Cardiac fibroblast (primary cell): ENCODE measurements around the gene LRFN2.

Source experiments
- DNase-seq, 2 donors: peaks; one replicate each; pipeline versions ENCODE4 v3.0.0 to v3.0.0-alpha.2; 2010; ENCODE audit warnings: low read depth in 2 of 2
- H3K4me3 ChIP-seq, 2 donors: replicated peaks in 1 of 2; 1 replicate in 1 of 2; 2 replicates in 1 of 2; pipeline ENCODE4 v1.5.1; 2011; ENCODE audit warnings: low read depth in 2 of 2, low read length in 2 of 2, mild to moderate bottlenecking in 2 of 2, moderate library complexity in 1 of 2
- TF ChIP-seq, protein P1 (sequence below): IDR thresholded peaks from one replicate; pipeline ENCODE4 v1.5.1; 2011; ENCODE audit warnings: low read depth, mild to moderate bottlenecking, low read length, inconsistent platforms

LRFN2 gene

DNA sequence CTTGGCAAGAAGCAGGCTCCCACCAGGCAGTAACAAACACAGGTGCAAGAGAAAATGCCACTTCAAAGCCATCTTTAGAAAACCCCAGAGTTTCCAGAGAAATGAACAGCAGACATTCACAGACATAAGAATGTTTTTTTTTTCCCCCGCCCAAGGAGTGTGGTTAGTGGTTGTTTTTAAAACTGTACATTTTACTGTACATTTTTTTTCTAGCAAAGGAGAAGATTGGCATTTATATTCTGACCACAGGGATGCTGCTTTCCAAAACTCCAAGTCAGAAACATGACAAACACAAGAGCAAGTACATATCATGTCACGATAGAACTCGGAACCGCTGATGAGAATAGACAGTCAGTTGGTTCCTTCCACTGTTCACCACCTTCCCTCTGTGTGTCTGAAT, 197.9 kb downstream of the LRFN2 start:
- TF ChIP-seq, protein P1, sequence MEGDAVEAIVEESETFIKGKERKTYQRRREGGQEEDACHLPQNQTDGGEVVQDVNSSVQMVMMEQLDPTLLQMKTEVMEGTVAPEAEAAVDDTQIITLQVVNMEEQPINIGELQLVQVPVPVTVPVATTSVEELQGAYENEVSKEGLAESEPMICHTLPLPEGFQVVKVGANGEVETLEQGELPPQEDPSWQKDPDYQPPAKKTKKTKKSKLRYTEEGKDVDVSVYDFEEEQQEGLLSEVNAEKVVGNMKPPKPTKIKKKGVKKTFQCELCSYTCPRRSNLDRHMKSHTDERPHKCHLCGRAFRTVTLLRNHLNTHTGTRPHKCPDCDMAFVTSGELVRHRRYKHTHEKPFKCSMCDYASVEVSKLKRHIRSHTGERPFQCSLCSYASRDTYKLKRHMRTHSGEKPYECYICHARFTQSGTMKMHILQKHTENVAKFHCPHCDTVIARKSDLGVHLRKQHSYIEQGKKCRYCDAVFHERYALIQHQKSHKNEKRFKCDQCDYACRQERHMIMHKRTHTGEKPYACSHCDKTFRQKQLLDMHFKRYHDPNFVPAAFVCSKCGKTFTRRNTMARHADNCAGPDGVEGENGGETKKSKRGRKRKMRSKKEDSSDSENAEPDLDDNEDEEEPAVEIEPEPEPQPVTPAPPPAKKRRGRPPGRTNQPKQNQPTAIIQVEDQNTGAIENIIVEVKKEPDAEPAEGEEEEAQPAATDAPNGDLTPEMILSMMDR = no peak
- H3K4me3 ChIP-seq = no peak overlapping the region
- DNase-seq = no peak

DNA sequence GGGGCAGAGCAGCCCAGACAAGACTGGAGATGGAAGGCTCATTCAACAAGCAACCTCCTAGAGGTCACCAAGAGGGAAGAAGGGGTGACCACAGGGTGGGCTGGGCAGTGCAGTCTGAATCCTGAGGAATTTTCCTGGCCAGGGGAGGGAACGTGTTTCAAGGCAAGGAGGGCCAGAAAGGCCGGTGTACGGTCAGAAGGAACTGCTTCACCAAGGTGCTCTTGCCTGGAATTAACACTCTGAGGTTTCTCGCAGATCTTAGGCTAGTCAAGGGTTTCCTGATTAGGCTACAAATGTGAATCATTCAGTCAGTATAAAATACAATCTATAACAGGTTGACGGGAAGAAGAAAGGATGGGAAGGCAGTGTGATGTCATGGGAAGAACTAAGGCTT, 199.3 kb downstream of the LRFN2 start:
- TF ChIP-seq, protein P1 = no peak
- no peak for DNase-seq
- no peak overlapping the region for H3K4me3 ChIP-seq

DNA sequence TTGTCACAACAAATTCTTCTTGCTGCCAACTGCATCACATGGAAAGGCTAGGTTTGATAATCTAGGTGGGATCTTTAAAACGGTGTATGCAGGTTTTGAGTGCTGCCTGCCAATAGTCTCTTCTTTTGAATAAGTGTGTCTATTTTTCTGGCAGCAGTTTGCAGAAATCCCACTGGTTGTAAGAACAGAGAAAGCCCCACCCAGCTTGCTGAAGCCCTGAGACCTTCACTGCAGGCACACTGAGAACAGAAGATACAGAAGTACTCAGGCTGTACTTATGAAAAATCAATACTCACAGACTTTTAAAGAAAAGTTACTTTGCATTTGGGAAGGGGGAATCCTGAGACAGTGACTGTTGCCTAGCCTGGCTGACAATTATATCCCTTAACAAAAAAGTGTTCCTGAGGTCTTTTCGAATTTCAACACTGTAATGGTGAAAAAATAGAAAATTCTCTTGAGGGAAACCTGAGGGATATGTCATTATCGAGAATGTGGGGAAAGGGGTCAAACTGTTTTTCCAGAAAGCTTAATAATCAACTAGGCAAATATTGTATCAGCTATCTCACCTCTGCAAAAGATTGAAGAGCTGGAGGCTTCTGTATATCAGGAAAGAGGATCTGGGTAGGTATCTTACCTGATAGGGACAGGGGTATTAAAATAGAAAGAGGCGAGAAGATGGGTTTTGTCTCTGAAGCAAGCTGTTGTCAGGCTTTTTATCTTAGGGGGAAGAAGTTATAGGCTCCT, 199.9 kb downstream of the LRFN2 start:
- no peak overlapping the region for H3K4me3 ChIP-seq
- DNase-seq = no peak
- TF ChIP-seq, protein P1 = no peak

DNA sequence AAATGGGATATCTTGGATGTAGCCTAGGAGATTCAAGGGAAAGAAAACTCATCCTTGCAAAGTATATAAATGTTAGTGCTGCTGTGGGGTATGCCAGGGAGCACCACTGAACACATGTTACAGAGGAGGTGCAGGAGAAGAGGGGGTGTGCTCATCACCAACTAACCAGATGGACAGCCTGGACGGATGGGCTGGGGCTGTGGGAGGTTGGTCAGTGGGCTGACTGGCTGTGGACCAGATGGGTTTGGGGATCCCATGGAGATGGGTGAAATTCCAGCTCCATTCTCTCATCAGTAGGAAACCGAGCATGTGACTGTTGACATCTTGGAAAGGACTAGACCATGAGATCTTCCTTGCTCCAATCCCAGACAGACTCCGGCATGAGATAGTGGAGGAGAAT, 201.0 kb downstream of the LRFN2 start:
- DNase-seq = no peak
- no peak overlapping the region for H3K4me3 ChIP-seq
- TF ChIP-seq, protein P1 = no peak

DNA sequence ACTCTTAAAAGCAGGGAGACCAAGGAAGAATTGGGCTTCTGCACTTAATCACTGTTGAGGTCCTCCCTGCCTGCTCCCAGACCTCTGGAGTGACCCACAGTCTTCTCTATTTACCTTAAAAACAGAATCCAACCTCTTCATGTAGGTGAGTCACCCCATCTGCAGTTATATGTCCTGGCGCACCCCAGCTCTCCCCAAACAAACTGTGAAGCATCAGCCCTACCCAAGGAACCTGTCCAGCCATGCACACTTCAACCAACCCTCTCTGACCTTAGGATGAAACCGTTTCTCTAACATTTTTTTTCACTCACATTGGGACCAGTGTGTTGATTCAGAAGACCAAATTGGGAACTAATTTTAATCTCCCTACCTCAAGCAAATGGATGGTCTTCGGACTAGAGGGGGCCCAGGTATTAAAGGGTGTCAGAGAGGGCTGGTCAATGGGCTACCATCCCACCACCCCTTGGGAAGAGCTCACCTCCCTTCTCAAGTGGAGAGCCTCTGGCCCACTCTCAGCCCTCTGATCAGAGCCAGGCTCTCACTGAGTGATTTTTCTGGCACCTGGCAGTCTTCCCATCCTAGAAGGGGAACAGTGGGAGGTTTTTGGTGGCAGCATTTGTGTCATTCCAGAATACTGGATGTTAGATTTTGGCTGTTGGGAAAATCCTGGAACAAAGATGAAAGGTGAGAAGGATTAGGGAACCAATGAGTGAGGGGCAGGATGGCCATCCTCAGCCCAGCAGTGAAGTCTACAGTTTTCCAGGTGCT, 203.6 kb downstream of the LRFN2 start:
- DNase-seq = no peak
- no peak overlapping the region for H3K4me3 ChIP-seq
- TF ChIP-seq, protein P1 = no peak

DNA sequence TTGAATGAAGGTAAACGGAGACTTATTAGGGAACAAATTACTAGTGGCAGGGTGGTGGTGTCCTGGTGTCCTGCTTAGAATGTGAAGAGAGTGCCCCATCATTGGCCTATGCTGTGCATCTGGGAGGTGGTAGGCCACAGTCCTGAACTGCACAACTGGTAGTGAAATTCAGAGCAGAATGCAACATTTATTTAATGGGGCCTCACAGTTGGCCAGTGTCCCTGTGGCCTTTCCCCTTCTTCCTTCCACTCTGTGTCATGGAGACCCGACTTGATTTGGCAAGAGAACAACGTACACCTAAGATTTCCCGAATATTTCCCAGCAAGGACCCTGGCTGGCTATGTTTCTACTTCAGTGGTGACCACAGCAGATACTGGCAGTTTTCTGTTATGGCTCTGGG, 206.9 kb downstream of the LRFN2 start:
- no peak overlapping the region for H3K4me3 ChIP-seq
- DNase-seq = no peak
- TF ChIP-seq, protein P1 = no peak
